ENCODE measurements around the gene ZNF667.

GRCh38 chr19:56405062-56405461, 72.1 kb downstream of the ZNF667 start:
- TF ChIP-seq POLR2A (IDR thresholded peaks at IDR 0.05; ENCODE audit: low read length) (no peak), GATA1 (IDR thresholded peaks at IDR 0.05; ENCODE audit: low read depth, low read length) (no peak)
